ENCODE measurements around the gene CLCN2.

The CLCN2 gene

DNA sequence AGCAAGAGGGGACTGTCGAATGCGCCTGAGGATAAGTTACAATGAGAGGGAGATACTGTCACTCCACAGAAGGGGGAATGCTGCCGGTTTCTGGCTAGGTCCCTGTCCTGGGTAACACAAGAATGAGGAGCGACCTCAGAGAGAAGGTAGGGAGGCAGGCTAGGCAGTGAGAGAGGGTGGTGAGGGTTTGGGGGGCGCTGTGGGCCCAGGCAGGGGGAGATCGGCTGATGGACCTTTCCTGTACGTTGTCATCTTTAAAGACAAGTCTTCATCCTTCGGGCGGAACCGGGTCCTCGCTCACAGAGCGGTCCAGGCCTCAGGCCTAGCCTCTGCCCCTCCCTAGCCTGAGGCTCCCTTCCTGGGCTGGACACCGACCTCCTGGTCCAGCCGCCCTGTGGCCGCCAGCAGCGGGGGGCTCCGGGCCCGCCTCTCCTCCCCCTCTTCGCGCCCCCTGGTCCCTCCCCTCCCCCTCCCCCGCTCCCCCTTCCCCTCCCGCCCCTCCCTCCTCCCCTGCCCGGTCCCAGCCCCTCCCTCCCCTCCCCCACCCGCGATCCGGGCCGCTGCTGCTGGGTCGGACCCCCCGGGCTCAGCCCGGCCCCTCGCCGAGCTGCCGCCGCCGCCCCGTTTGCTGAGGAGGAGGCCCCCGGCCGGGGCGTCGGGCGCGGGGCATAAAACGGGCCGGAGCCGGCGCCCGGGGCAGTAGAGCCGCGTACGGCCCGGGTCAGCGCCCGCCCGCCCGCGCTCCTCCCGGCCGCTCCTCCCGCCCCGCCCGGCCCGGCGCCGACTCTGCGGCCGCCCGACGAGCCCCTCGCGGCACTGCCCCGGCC lies 18.2 kb upstream of the CLCN2 start, which contains the start of gene CHRD:
CHRD (plus strand) TSS at position 697 of the 827 bp plus-strand sequence. CDS start 265 bp downstream, outside the sequence.
- no peak for FAIRE-seq
- TF ChIP-seq POLR2A (IDR thresholded peaks at IDR 0.05; ENCODE audit: low read depth, low read length), result no peak
- no peak for TF ChIP-seq POLR2AphosphoS5 (IDR thresholded peaks at IDR 0.05; ENCODE audit: low read depth, low read length)
- no peak for TF ChIP-seq TAF1 (IDR thresholded peaks at IDR 0.05; ENCODE audit: borderline replicate concordance, low read depth, low read length)
- no peak for DNase-seq (ENCODE audit: insufficient read length)

DNA sequence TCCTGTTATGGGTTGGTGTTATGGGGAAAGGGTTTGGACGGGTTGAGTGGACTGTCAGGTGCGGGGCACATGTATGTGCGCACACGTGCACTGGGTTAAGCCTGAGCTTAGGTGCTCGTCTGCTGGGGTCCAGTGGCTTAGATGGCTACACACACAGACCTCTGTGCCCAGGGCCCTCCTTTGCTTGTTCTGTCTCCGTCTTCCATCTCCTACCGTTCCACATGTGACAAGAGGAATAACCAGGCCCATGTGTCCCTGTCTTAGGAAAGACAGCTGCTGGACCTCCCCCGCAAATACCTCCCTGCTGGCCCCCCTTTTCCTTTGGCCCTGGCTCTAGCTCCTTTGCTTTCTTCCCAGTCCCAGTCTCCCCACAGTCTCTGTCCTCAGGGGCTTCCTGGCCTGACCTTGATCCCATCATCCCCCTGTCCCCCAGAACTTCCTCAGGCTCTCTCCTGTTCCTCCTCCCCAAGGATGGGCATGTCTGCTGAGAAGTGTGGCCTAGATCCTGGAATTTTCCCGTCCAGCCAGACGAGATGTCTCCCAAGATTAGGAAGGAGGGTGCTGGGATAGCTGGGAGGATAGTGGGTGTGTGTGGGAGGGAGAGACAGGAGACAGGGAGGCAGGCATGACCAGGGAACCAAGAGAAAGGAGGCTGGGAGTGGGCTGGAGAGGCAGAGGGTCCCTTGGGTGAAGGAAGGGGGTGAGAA lies 17.4 kb upstream of the CLCN2 start:
- no peak for DNase-seq (ENCODE audit: insufficient read length)
- no peak for TF ChIP-seq POLR2A (IDR thresholded peaks at IDR 0.05; ENCODE audit: low read depth, low read length)
- TF ChIP-seq TAF1 (IDR thresholded peaks at IDR 0.05; ENCODE audit: borderline replicate concordance, low read depth, low read length), result no peak
- TF ChIP-seq POLR2AphosphoS5 (IDR thresholded peaks at IDR 0.05; ENCODE audit: low read depth, low read length), result no peak
- FAIRE-seq, result no peak

DNA sequence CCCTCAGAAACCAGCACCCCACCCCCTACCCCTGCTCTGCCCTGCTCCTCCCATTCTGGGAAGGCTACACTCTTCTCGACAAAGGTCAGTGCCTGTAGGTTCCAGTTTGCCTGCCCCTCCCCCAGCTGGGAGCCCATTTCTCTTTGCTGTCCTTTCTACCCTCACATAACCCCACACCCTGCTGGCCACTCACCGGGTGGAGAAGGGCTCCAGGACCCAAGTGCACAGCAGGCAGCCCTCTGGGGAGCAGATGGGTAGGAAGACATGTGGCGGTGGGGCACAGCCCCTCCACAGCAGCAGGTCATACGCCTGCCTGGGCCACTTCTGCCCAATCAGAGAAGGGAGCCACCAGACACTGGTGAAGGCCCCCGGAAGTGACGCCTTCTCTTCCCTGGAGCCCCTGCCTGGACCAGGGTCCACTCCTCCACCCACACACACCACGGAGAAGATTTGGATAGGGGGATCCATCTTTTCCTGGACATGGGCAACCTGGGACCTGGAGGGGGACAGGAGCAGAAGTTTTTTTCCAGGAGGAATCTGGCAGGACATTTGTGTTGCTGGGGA lies 16.6 kb upstream of the CLCN2 start, which contains the start of gene THPO:
THPO (minus strand) TSS at position 326 of the 564 bp plus-strand sequence. CDS start 1,948 bp downstream, outside the sequence.
- TF ChIP-seq POLR2A (IDR thresholded peaks at IDR 0.05; ENCODE audit: low read depth, low read length) (no peak), POLR2AphosphoS5 (IDR thresholded peaks at IDR 0.05; ENCODE audit: low read depth, low read length) (no peak), TAF1 (IDR thresholded peaks at IDR 0.05; ENCODE audit: borderline replicate concordance, low read depth, low read length) (no peak)
- no peak for DNase-seq (ENCODE audit: insufficient read length)
- no peak for FAIRE-seq

DNA sequence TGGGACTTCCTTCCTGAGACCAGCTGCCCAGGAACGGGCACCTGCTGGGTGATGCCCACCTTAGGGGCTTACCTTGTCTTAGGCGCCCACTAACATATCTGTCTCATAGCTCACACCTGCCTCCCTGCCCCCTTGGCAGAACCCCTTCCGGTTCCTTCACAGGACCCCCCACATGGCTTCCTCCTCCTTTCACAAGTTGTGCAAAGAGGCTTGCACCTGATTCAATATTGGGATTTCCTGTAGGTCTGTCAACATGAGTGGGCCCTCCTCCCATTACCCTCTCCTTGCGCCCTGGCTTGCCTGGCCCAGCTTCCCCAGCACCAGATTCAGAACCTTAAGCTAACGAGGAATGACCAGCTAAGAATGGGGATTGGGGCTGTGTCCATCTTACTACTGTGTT lies 16.0 kb upstream of the CLCN2 start:
- FAIRE-seq (no peak), DNase-seq (ENCODE audit: insufficient read length) (no peak)
- TF ChIP-seq TAF1 (IDR thresholded peaks at IDR 0.05; ENCODE audit: borderline replicate concordance, low read depth, low read length) (no peak), POLR2A (IDR thresholded peaks at IDR 0.05; ENCODE audit: low read depth, low read length) (no peak), POLR2AphosphoS5 (IDR thresholded peaks at IDR 0.05; ENCODE audit: low read depth, low read length) (no peak)

DNA sequence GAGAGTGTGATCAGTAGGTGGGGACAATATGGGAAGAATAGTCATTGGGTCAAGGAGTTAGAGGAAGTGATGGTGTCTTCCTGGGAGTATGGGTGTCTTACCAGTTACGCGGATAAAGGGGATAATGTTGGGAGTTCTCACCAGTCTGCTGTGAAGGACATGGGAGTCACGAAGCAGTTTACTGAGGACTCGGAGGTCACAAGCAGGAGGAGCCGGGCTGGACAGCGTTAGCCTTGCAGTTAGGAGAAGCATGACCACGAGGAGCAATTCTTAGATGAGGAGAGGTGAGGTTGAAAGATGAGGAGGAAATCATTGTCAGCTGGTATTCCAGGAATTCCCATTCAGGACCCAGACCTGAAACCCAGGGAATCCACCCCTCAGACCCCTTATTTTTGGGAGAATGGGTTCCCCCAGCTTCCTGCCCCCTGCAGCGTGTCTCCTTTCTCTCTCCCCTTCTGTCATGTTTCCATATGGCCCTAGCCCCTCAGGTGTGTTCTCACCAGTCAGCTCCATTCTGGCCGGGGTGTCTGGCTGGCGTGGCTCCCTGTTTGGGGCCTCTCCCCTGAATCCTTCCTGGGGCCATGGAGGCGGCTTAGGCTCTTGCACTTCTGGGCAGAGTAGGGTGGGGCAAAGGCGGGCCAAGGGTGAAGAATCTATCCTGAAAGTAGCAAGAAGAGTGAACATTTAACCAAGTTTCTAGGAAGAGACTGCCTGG lies 14.5 kb upstream of the CLCN2 start:
- TF ChIP-seq TAF1 (IDR thresholded peaks at IDR 0.05; ENCODE audit: borderline replicate concordance, low read depth, low read length) (no peak), POLR2AphosphoS5 (IDR thresholded peaks at IDR 0.05; ENCODE audit: low read depth, low read length) (no peak), POLR2A (IDR thresholded peaks at IDR 0.05; ENCODE audit: low read depth, low read length) (no peak)

DNA sequence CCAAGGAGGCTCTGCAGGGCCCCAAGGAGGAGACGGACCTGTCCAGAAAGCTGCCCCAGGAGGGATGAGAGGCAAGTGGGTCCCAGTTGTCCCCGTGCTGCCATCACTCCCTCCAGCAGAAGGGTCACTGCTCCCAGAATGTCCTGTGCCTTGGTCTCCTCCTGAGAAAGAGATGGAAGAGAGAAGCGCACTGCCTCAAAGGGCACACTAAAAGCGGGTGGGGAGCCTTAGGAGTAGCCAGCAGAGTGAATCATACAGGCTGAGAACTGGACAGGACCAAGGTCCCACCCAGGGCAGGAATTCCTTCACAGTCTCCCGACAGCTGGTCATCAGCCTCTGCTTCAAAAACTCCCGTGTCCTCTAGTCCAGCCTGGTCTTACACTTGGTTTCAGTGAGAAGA lies 12.0 kb upstream of the CLCN2 start:
- TF ChIP-seq POLR2A (IDR thresholded peaks at IDR 0.05; ENCODE audit: low read depth, low read length) (no peak), TAF1 (IDR thresholded peaks at IDR 0.05; ENCODE audit: borderline replicate concordance, low read depth, low read length) (no peak), POLR2AphosphoS5 (IDR thresholded peaks at IDR 0.05; ENCODE audit: low read depth, low read length) (no peak)
- DNase-seq (ENCODE audit: insufficient read length), result no peak
- no peak for FAIRE-seq

More for the DNA sequence above, 14.5 kb upstream of the CLCN2 start:
- no peak for FAIRE-seq
- no peak for DNase-seq (ENCODE audit: insufficient read length)

DNA sequence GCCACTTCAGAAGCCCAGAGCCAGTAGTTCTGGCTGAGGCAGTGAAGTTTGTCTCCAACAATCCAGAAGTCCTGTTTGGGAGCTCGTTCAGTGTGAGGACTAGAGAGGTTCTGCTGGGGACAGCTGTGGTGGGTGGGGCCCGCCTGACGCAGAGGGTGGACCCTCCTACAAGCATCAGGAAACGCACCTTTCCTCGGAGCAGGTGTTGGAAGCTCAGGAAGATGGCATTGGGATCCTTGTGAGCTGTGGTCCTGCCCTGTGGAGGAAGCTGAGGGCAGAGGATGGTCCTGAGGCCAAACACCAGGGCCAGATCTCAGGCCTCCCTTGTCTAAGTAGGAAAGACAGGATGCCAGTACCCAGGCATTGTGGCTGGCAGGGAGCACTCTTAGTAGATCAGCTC lies 11.5 kb upstream of the CLCN2 start:
- FAIRE-seq (no peak), DNase-seq (ENCODE audit: insufficient read length) (no peak)
- no peak for TF ChIP-seq POLR2A (IDR thresholded peaks at IDR 0.05; ENCODE audit: low read depth, low read length)
- no peak for TF ChIP-seq POLR2AphosphoS5 (IDR thresholded peaks at IDR 0.05; ENCODE audit: low read depth, low read length)
- TF ChIP-seq TAF1 (IDR thresholded peaks at IDR 0.05; ENCODE audit: borderline replicate concordance, low read depth, low read length), result no peak

DNA sequence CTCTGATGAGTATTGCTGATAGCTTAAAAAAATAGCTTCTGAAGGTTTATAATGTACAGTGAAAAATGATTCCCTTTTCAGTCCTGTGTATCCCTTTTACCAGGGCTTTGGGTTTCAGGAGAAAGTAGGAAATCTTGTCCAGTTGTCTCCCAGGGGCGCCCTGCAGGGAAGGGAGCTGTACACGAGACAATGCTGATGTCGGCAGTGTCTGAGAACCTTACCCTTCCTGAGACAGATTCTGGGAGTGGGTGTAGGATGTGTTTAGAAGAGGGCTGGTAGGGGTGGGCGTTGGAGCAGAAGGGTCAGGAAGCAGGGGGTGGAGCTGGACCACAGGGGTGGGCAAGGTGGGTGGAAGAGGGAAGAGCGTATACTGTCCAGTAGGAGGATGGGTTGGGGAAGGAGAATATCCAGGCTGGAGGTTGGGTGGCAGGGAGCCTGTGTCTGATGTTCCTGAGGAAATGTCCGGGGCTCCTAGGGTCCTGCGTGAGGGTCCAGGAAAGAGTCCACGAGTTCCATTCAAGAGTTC lies 11.0 kb upstream of the CLCN2 start:
- FAIRE-seq, result no peak
- DNase-seq (ENCODE audit: insufficient read length), result no peak
- TF ChIP-seq TAF1 (IDR thresholded peaks at IDR 0.05; ENCODE audit: borderline replicate concordance, low read depth, low read length) (no peak), POLR2A (IDR thresholded peaks at IDR 0.05; ENCODE audit: low read depth, low read length) (no peak), POLR2AphosphoS5 (IDR thresholded peaks at IDR 0.05; ENCODE audit: low read depth, low read length) (no peak)

DNA sequence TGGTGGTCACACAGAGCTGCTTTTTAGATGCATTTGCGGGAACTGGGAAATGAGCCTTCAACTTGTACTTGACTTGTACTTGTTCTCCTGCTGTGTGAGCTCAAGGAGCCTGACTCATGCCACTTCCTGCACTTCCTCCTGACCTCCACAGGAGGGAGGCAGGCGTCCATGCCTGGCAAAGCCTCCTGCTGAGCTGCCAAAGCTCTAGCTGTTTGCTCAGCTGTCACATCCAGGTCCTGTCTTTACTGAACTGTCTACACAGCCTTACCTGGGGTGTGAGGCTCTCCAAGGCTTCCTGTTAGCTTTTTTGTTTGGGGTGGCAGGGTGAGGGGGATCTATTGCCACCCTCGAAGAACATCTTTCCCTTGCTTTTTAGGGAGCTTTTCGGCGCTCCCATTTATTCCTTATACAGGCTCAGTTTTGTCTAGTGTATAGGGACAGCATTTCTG lies 10.2 kb upstream of the CLCN2 start:
- DNase-seq (ENCODE audit: insufficient read length), result peak; percentile 69
- TF ChIP-seq TAF1 (IDR thresholded peaks at IDR 0.05; ENCODE audit: borderline replicate concordance, low read depth, low read length), result no peak
- no peak for TF ChIP-seq POLR2A (IDR thresholded peaks at IDR 0.05; ENCODE audit: low read depth, low read length)
- TF ChIP-seq POLR2AphosphoS5 (IDR thresholded peaks at IDR 0.05; ENCODE audit: low read depth, low read length), result no peak
- FAIRE-seq, result peak; percentile 78

DNA sequence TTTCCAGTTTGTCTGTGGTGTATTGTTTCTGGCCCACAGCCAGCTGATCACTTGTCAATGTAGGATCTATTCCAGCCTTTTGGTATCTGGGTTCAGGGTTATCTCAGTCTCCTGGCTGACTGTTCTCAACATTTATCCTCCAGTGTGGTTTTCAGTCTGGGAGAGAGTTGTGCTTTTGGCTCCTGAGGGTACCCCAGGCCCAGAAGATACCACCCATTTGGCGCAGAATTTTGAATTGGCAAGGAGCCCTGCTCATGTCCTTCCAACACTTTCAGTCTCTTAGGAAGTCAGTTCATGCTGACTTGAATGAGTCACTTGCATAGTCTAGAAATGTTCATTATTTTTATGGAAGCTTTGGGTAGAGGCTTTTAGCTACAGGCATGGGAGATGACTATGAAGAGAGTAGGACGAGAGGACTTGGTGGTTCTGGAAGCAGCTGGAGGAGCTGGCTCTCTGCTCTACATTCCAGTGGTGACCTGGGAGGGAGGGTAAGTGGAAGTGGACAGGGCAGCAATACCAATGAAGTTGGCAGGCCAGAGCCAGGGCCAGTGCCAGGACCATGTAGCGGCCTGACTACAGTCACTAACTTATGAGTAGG lies 7.3 kb upstream of the CLCN2 start:
- TF ChIP-seq POLR2A (IDR thresholded peaks at IDR 0.05; ENCODE audit: low read depth, low read length) (no peak), TAF1 (IDR thresholded peaks at IDR 0.05; ENCODE audit: borderline replicate concordance, low read depth, low read length) (no peak), POLR2AphosphoS5 (IDR thresholded peaks at IDR 0.05; ENCODE audit: low read depth, low read length) (no peak)
- DNase-seq (ENCODE audit: insufficient read length), result no peak
- no peak for FAIRE-seq
